Stimulated activated CD8-positive, alpha-beta memory T cell treated with anti-CD3 and anti-CD28 coated beads, Interleukin-7, amount 100 ng/mL, for 24 hours (primary cell): ENCODE measurements around the gene TNFRSF25.
"Not testable (repeated sequence)": the region's sequence is repeated elsewhere in the genome, so short reads cannot be mapped to it uniquely, and the experiment has no call there.

ENCODE experiments used
- DNase-seq: peaks from one replicate; pipeline ENCODE4 v3.0.0-alpha.2; 2020; ENCODE audit warnings: low read depth

TNFRSF25 gene

DNA sequence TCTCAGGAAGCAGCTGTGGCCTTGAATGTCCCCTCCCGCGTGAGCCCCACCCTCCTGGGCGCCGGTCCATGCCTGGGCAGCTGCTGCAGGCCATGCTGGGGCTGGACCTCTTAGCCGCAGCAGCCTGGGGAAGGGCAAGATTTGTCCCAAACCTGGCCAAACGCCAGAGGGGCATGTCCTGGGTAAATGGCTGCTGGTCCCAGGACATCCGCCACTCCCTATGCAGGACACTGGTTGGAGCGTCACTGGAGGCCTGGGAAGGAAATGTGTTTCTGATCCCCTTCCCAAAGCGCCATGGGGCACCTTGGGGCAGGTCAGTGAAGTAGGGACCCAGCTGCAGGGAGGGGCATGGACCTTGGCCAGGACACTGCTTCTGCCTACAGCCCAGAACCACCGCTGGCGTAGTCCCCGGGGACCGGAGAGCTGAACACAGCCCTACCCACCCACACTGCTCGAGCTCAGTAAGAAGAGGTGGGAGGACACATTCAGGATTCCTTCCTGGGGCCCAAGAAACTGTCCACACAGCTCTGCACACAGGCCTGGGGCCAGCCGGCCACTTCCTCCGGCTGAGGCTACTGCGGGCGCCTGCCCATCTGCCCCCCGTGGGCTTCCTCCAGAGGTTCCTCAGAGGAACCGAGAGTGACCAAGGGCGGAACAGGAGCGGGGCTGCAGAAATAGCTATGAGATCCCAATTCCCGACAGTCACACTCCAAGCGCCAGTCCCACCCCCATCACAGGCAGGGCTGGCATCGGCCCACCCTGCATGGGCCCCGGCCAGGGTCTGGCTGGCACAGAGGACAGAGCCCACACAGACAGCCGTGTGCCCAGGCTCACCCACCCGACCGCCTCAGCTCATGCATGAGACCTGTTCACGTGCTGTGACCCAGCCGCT lies 36.3 kb upstream of the TNFRSF25 start:
- DNase-seq = no peak

DNA sequence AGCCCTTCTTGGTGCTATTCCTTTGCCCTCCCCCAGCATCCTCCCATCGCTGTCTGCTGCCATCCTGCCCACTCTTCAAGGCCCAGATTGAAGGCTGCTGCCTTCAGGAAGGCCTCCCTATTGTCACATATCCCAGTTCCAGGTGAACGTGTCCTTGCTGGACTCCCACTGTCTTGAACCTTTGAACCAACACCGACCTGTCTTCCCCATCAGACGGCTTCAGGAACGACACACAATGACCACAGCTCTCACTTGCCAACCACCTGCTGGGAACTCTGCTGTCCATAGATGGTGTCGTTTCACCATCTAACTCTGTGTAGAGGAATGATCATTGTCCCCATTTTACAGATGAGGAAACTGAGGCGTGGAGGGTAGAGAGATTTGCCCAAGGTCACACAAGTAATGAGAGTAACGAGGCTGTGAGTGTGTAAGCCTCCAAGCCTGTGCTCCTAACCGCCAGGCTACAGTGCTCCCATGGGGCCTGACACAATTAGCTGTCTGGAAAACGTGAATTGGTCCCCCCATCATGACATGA lies 35.4 kb upstream of the TNFRSF25 start:
- no peak for DNase-seq

DNA sequence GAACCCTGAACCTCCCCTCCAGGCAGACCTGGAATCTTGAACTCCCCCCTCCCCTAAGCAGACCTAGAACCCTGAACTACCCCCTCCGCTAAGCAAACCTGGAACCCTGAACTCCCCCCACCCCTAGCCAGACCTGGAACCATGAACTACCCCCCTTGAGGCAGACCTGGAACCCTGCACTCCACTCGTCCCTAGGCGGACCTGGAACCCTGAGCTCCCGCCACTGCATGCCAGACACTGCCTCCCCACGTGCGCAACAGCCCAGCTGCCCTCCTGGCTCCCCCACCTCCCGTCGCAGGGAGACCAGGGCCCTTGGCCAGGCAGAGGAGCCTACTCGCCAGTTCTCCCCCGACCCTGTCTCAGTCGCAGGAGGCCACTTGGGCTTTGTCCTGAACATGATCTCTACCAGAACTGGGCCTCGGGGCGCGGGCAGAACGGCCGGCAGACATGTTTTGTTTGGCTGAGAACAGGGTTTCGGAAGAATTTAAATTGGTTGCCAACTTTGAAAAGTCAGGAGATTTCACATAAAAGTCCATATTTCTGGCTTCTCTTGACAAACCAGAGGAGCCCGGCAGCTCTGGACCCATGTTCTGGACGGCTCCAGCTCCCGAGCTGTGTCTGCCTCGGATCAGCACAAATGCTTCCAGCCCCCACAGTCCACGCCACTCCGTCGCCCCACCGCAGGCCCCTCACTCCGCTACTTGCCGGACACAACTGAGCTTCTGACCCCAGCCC lies 34.7 kb upstream of the TNFRSF25 start:
- DNase-seq = no peak

DNA sequence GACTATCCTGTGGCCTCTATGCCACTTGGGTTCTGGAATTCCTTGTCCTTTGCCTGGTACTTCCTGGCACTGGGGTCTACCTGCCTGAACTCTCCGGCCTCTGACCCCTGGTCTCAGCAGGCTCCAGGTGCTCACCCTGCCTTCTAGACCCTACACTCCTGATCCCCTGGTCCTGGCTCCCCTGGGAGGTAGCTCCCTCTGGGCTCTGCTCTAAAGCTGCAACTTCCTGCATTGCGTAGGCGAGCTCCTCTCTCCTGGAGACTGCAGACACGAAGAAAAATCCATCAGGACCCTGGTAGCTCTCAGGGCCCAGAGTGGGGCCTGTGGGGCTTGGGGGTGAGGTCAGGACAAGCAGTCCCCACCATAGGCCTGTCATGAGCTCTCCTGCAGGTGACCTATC lies 33.3 kb upstream of the TNFRSF25 start:
- no peak for DNase-seq

DNA sequence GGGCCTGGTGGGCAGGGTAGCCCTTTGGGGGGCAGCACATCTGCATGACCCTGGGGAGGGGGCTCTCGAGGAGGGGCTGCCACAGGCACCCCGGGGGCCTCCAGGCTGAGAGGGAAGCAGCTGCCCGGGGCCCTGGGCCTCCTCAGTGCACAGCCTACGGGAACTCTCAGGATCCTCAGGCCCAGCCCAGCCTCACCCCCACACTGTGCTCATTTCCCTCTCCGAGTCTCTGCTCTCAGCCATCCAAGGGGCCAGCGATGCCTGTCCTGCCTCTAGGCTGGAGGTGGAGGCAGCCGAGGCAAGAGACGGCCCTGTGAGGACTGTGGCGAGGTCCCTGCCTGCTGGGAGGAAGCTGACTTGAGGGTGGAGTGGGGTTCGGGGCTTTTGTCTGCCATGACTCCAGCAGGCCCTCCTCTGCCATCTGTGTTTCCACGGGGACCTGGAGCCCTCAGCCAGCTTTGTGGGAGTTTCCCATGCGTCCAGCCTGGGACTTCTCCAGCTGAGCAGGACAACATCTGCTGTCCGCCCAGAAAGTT lies 32.7 kb upstream of the TNFRSF25 start:
- no peak for DNase-seq

DNA sequence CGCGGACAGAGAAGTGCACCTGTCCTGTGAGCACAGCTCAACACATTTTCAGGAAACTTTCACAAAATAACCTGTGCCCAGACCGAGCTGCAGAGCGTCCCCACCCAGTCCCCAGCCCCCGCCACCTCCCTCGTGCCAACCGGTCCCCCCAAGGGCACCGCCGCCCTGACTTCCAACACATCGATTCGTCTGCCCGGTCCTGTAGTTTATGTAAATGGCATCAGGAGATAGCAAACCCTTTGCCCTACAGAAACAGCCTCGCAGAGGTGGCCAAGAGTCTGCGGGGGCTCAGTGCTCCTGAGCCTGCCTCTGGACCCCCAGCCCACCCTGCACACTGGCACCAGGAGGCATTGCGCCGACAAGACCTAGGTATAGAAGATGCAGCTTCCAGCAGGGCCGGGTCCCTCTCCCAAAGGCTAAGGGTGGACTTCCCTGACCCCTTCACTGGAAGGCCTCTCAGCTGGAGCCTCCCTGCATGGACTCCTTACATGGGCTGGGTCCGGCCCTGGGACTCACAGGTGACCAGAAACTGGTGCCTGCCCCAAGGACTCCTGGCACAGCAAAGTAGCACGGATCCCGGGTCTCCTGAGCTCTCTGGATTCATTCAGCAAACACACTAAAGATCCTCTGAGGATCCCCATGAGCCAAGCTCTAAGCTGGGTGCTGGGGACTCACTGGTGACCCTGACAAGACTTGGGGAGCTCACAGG lies 32.0 kb upstream of the TNFRSF25 start:
- DNase-seq = no peak

DNA sequence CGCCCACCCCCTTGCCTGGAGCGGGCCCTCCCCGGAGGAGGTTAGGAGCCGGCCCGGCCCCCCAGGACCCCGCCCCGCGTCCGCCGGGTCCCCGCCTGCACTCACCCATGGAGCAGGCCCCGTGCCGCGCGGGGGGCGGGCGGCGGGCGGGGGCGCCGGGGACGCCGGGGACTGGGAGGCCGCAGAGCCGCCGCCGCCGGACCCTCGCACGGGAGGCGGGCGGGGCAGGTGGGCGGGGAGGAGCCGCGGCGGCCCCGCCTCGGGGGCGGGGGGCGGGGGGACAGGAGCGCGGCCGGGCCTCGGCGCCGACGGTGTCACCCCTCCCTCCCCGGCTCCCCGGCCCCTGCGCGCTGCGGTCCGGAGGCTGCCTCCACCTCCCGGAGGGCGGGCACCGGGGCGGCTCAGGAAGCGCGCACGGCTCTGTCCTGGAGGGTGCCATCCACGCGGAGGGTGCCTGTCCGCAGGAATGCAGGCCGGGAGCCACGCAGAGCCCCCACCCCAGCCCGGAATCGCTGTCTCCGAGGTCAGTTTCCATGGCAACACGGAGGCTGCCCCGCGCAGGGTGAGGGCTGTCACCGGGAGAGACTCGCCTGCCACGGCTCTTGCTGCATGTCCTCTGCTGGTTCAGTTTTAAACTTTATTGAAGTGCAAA lies 31.4 kb upstream of the TNFRSF25 start:
- DNase-seq = no peak

DNA sequence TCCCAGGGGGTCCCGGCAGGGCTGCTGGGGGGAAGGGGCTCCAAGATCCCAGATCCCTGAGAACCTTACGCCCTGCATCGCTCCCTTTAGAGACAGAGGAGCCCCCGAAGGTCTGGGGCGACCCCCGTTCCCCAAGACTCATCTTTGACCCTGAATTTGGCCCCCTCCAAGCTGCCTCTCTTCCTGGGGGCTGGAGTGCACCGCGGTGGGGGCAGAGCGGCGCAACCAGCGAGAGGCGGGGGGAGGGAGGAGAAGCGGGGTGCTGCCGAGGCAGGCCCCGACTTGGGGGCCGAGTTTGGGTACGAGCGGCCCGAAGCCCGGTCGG lies 30.9 kb upstream of the TNFRSF25 start:
- no peak for DNase-seq

DNA sequence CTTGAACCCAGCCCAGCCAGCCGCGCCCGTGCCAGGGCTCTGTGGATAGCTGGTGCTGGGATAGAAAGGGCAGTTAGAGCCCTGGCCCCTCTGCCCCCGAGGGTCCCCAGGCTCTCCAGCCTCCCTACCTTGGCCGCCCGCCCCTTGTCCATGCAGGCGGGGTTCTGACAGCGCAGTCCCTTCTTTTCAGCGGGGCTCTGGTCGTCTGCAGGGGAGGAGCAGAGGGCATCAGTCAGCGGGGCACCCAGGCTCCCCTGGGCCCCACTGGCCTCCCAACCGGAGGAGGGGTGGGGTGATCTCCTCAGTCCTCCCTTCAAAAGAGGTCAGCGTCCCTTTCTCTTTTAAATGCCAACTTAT lies 30.4 kb upstream of the TNFRSF25 start:
- DNase-seq = no peak

DNA sequence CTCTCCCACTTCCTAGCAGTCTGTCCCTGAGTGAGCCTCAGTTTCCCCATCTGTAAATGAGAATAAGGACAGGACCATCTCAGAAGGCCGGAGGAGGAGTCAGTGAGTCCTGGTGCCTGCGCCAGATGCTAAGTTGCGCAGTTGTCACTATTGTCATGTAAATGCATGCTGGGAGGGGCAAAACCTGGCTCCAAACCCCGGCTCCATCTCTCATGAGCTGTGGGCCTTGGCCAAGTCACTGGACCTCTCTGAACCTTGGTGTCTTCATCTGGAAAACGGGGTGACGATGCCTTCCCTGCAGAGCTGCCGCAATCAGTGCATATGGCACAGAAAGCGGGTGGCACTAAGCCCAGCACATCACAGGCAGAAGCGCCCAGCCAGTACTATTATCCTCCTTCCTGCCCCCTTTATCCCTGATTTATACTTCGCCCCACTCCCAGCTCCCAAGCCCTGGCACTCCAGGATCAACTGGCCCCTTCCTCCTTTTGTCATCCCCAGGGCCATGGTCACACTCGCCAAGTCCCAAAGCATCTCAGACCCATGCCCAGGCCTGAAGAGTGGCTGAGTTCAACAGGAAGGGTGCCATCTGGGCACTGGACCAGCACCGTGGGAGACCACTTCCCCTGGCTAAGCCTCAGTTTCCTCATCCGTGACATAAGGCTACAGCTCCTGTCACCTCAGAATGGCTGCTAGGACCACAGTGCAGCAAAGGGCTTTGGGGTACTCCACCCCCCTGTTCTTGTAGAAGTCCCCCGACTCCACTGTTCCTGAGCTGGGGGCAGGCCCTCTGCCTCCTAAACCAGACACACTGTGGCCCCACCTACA lies 29.8 kb upstream of the TNFRSF25 start:
- no peak for DNase-seq

DNA sequence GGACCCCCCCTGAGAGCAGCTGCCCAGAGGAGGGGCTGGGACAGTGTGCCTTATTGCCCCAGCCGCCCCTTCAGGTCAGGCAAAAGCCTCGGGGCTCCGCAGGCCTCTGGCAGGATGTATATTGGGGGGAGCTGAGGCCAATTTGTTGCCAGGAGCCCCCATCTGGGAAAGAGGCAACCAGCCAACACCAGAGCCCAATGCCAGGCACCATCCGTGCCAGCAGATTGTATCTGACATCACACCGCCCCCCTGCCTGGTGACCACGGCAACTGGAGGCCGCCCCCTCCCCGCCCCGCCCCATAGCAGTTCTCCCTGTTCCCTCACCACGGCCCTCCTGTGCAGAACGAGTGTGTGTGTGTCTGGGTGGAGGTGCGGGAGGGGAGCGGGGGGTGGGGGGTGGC lies 29.1 kb upstream of the TNFRSF25 start:
- no peak for DNase-seq

DNA sequence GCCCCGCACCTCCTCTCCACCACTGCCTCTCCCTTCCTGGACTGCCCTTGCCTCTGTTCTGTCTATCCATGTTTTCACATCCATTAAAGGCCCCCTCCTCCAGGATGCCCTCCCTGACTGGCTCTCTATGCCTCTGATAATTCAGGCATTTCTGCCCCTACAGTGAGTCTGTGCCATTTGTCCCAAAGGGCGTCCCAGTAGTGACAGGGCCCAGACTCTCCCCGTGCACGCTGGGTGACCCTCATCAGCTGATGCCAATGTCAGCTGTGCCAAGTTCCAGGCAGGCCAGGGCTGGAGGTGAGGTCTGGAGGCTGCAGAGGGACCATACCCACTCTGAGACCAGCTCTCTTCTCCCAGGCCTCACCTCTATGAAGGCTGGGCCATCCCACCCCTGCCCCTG lies 28.7 kb upstream of the TNFRSF25 start:
- no peak for DNase-seq

DNA sequence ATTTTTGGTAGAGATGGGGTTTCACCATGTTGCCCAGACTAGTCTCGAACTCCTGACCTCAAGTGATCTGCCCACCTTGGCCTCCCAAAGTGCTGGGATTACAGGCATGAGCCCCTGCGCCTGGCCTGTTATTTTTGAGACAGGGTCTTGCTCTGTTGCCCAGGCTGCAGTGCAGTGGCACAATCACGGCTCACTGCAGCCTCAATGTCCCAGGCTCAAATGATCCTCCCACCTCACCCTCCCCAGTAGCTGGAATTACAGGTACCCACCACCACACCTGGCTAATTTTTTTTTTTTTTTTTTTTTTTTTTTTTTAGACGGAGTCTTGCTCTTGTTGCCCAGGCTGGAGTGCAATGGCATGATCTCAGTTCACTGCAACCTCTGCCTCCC lies 27.9 kb upstream of the TNFRSF25 start:
- DNase-seq = not testable (repeated sequence)

DNA sequence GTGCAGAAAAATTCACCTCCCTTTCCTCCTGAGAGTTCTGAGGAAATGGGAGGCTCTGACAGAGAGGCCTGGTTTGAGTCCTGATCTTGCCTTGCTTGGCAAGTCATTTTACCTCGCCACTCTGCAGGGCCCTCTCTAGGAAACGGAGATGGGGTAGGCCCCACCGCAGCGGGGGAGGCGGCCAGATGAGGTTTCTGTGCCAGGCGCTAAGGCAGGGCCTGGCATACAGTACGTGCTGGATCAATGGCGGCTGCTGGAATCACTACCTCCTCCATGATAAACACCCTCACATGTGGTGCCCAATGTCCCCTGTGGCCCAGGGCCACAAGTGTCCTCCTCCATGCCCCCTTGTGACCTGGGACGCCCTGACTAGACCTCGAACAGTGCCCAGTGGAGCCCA lies 26.0 kb upstream of the TNFRSF25 start:
- no peak for DNase-seq

DNA sequence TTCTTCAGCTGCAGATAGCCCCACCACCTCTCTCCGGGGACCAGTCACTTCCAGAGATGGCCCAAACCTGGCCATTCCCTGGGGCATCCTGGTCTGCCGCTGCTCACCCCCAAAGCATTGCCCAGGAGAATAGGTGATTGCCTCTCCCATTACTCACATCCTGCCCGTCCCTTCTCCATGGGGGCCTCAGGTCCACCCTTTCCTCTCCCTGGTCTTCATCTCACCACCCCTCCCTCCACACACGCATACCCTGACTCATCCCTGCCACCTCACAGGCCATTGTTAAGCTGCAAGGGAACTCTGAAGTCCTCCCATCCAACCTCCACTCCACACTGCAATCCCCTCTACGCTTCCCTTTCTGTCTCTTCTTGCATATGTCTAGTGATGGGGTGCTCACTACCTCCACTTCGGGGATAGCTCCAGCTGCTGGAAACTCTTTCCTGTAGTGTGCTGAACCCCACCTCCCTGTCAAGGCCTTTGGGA lies 25.5 kb upstream of the TNFRSF25 start, which contains the start of gene PLEKHG5:
TSS of gene PLEKHG5 (minus strand) at position 188 of the 483 bp plus-strand sequence. CDS start 14,096 bp downstream, outside the sequence.
- no peak for DNase-seq

DNA sequence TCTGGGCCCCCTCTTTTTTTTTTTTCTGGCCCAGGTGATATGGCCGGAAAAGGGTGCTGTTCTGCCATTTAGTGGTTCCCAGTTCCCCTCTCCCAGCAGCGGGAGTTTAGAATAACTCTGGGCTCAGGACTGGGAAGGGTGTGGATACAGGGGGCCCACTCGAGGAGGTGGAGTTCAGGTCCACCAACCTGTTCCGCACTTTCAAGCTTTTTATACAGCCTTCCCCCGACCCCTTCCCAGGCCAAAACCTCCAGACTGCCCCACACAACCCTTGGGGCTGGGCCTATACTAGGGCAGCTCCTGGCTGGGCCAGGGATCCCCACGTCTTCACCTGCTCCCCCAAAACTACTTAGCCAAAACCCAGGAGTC lies 25.1 kb upstream of the TNFRSF25 start:
- no peak for DNase-seq

DNA sequence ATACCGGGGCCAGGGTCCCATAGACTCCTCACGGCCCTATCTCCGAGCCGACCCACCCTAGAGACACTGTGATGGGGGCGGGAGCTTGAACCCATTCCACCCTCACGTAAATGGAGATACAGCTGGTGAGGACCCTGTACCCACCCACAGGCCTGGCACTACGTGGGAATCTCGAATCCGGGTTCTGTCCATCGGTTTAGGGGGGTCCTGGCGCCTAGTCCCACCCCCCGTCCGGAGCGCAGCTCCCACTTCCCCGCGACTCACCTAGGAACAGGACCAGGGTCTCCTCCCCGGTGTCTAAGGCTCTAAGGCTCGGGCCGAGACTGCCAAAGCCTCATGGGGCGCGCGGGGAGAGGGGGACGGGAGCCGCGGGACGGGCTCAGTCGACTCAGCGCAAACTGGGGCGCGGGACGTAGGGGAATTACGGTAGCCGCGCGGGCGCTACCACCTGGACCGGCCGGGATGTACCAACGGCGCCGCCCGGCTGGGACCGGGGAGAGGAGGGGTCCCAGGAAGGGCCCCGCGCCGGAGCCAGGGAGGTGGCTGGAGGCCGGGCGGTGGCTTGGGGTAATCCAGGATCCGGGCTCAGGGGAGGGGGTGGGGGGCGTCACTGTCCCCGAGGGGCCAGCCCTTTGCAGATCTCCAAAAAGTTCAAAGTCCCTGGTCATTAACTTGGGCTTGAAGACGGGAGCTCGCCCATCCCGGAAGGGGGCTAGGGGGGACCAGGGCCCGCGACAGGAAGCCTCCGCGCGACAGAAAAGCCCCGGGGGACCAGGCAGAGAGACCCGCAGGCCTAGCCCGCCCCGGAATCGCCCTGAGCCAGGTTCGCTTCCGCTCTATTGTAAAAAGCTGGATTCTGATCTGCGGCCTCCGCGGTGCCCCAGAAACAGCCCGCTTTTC lies 24.5 kb upstream of the TNFRSF25 start:
- no peak for DNase-seq

DNA sequence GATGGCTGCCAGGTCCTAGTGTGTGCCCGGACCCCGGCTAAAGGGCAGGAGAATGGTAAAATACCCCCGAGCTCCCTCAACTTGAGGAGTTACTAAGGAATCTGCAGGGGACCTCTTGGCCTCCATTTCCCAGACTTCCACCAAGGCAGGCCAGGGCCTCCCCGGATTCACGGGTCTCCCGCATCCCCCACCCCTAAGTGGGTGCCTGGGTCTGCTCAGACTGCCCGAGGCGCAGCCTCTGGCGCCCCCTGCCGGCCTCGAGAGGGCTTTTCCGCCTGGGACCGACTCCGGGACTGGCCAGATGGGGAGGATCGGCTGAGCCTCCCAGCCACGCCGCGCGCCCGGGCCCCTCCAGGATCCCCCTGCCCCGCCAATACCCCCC lies 23.8 kb upstream of the TNFRSF25 start:
- peak; percentile 47 for DNase-seq

DNA sequence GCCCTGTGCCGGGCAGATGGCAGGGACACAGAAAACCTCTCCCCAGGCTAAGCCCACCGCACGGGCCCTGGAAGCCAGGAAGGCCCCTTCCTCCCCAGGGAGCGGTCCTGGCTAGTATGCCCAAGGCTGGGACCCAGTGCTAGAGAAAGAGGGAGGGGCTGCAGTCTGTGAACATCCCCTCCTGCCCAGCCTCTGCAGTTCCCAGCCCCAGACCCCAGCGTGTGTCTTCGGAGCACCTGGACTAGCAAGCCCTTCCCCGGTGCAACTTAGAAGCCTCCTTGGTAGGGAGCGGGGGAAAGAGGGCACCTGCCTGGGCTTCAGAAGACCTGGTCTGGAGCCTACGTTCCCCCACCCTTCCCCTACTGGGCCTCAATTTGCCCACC lies 23.4 kb upstream of the TNFRSF25 start:
- no peak for DNase-seq
